ENCODE data around the gene LURAP1L.
"Not testable (repeated sequence)": the region's sequence is repeated elsewhere in the genome, so short reads cannot be mapped to it uniquely, and the experiment has no call there.

The LURAP1L gene

GRCh38 chr9:12863618-12864017 lies 88.8 kb downstream of the LURAP1L start:
- DNase-seq (ENCODE audit: low read depth) = no peak
- TF ChIP-seq CTCF (conservative IDR thresholded peaks at IDR 0.05; ENCODE audit: low read depth, low read length) = no peak
- no peak overlapping the region for H3K4me3 ChIP-seq (ENCODE audit: low read length)

GRCh38 chr9:12865380-12865779 lies 90.6 kb downstream of the LURAP1L start:
- H3K4me3 ChIP-seq (ENCODE audit: low read length); DNase-seq (ENCODE audit: low read depth): not testable (repeated sequence)

All from retinal pigment epithelial cell (primary cell).